Left lung (tissue), 10 donors: ENCODE measurements around the gene WNT3A. TPM values are rescaled to one million over a fixed set of nuclear protein-coding genes. Genes with fewer than 3 reads are reported as not detected.

Experiments
- ATAC-seq: fragments of 200-7000 bp; cut with Tn5 transposase; one replicate; pipeline ENCODE4 v1.9.1; 2020; ENCODE audit warnings: moderate library complexity
- DNase-seq, 4 donors: peaks; one replicate each; pipeline ENCODE4 v3.0.0-alpha.2; 2013 to 2020
- H3K27ac ChIP-seq, 2 donors: fragments of 200-600 bp; sonication (generic) in 1 of 2; one replicate each; pipeline versions ENCODE4 v1.5.0 to v1.8.0; 2020 to 2021
- H3K27me3 ChIP-seq, 2 donors: fragments of 200-600 bp; sonication (generic) in 1 of 2; one replicate each; pipeline versions ENCODE4 v1.5.0 to v1.8.0; 2020 to 2021
- H3K36me3 ChIP-seq, 2 donors: fragments of 200-600 bp; sonication (generic) in 1 of 2; one replicate each; pipeline versions ENCODE4 v1.5.0 to v1.8.0; 2020 to 2021
- H3K4me1 ChIP-seq, 2 donors: fragments of 200-600 bp; one replicate each; pipeline ENCODE4 v1.8.0; 2021
- H3K4me3 ChIP-seq, 2 donors: fragments of 200-600 bp; sonication (generic) in 1 of 2; one replicate each; pipeline versions ENCODE4 v1.5.0 to v1.8.0; 2020 to 2021; ENCODE audit warnings: mild to moderate bottlenecking in 1 of 2
- H3K9me3 ChIP-seq, 2 donors: fragments of 200-600 bp; sonication (generic) in 1 of 2; one replicate each; pipeline versions ENCODE4 v1.5.0 to v1.8.0; 2020 to 2021
- CTCF ChIP-seq, 2 donors: fragments of 200-600 bp; sonication (generic) in 1 of 2; IDR thresholded peaks; one replicate each; pipeline versions ENCODE4 v1.5.0 to v1.8.0; 2021; ENCODE audit warnings: antibody characterized with exemption in 2 of 2
- intact Hi-C, 2 donors: fragments of 100-400 bp; cut with DNase I; formaldehyde crosslinking; loops; one replicate each; pipeline versions ENCODE4 v1.11.2 to v1.14.2; 2022
- polyA plus RNA-seq, 6 donors: library from polyadenylated mRNA; unstranded; fragments of 120-200 nt; gene quantifications; one replicate each; pipeline ENCODE4 v1.2.1, GENCODE V29; 2013; ENCODE audit not compliant: insufficient read length in 6 of 6
- total RNA-seq, 2 donors: library from RNA; stranded (reverse); fragmentation: NEBNext Ultra II Directional; extraction: Animal tissue kit (Norgen Biotek cat#: 25700); gene quantifications; one replicate each; pipeline ENCODE4 v1.2.1, GENCODE V29; 2021
- donor health status: DM: no; HTN: yes; CAD: no.
- donor health status: DM: no; HTN: no; CAD: no.

WNT3A gene
- total and polyA plus RNA-seq, 8 donors = 0.06 to 1.5 (median 0.11) TPM; not detected in 2

GRCh38 chr1:228043281-228043848, 36.6 kb downstream of the WNT3A start:
- H3K27me3 ChIP-seq = peaks cover 0 to 24% of the 10 kb centered on the region in 2 donors
- intact Hi-C loops = no loop called here
- no peaks in the 10 kb centered on the region for H3K9me3 ChIP-seq
- H3K4me1 ChIP-seq = no peaks in the 10 kb centered on the region
- H3K4me3 ChIP-seq = no peak overlapping the region
- TF ChIP-seq CTCF (IDR thresholded peaks at IDR 0.05) = no peak
- peak in 1 of 4 donors; percentile 48 for DNase-seq
- no peak overlapping the region for H3K27ac ChIP-seq
- peak; percentile 56 for ATAC-seq
- H3K36me3 ChIP-seq = no peaks in the 10 kb centered on the region

GRCh38 chr1:228044961-228045360, 38.2 kb downstream of the WNT3A start:
- peak in 3 of 4 donors; percentile 37 to 75 (median 55) for DNase-seq
- intact Hi-C loops = no loop called here
- peak; percentile 91 for ATAC-seq
- Histone ChIP-seq H3K4me3 (no peak overlapping the region), H3K27me3 (peaks cover 0 to 8% of the 10 kb centered on the region in 2 donors), H3K27ac (peak overlapping the region in 1 of 2 donors; percentile 53), H3K36me3 (no peaks in the 10 kb centered on the region), H3K4me1 (no peaks in the 10 kb centered on the region), H3K9me3 (no peaks in the 10 kb centered on the region)
- TF ChIP-seq CTCF (IDR thresholded peaks at IDR 0.05) = no peak

- Histone ChIP-seq H3K4me1 (no peaks in the 10 kb centered on the region), H3K27me3 (peaks cover 0 to 4% of the 10 kb centered on the region in 2 donors), H3K27ac (peak overlapping the region in 1 of 2 donors; percentile 53), H3K36me3 (no peaks in the 10 kb centered on the region), H3K4me3 (no peak overlapping the region), H3K9me3 (no peaks in the 10 kb centered on the region)
- ATAC-seq = no peak
- no peak for TF ChIP-seq CTCF (IDR thresholded peaks at IDR 0.05)
- intact Hi-C loops = no loop called here
- DNase-seq = no peak
Observed at GRCh38 chr1:228045405-228045804, 38.6 kb downstream of the WNT3A start.

GRCh38 chr1:228045871-228046270, 39.1 kb downstream of the WNT3A start:
- no peaks in the 10 kb centered on the region for H3K4me1 ChIP-seq
- TF ChIP-seq CTCF (IDR thresholded peaks at IDR 0.05) = no peak
- H3K36me3 ChIP-seq = no peaks in the 10 kb centered on the region
- intact Hi-C loops = no loop called here
- H3K27ac ChIP-seq = no peak overlapping the region
- no peak overlapping the region for H3K4me3 ChIP-seq
- ATAC-seq = peak; percentile 58
- DNase-seq = no peak
- no peaks in the 10 kb centered on the region for H3K27me3 ChIP-seq
- H3K9me3 ChIP-seq = no peaks in the 10 kb centered on the region

- intact Hi-C loops = no loop called here
- H3K27me3 ChIP-seq = no peaks in the 10 kb centered on the region
- DNase-seq (no peak), ATAC-seq (no peak)
- H3K9me3 ChIP-seq = no peaks in the 10 kb centered on the region
- no peak overlapping the region for H3K27ac ChIP-seq
- no peak overlapping the region for H3K4me3 ChIP-seq
- H3K36me3 ChIP-seq = no peaks in the 10 kb centered on the region
- H3K4me1 ChIP-seq = no peaks in the 10 kb centered on the region
- TF ChIP-seq CTCF (IDR thresholded peaks at IDR 0.05) = no peak
Observed at GRCh38 chr1:228046421-228047182, 39.8 kb downstream of the WNT3A start.
